CD4-positive, alpha-beta T cell treated with Interleukin-6 for 4 hours (primary cell): ENCODE measurements around the gene ACSL1.
A peak's percentile ranks its signal among the peaks of the same experiment; 100 is the strongest.
"Not testable (repeated sequence)": the region's sequence is repeated elsewhere in the genome, so short reads cannot be mapped to it uniquely, and the experiment has no call there.

Experiments used
- DNase-seq: peaks from one replicate; pipeline ENCODE4 v3.0.0-alpha.2; 2020; ENCODE audit warnings: mixed read lengths

Gene ACSL1

GRCh38 chr4:184839075-184839399, 13.3 kb upstream of the ACSL1 start:
- DNase-seq = not testable (repeated sequence)

GRCh38 chr4:184838249-184839074, 12.7 kb upstream of the ACSL1 start:
- no peak for DNase-seq

- DNase-seq = no peak
Observed at GRCh38 chr4:184836613-184837012, 10.8 kb upstream of the ACSL1 start.

GRCh38 chr4:184833046-184833838, 7.5 kb upstream of the ACSL1 start:
- no peak for DNase-seq

- DNase-seq = no peak
Observed at GRCh38 chr4:184831153-184831552, 5.4 kb upstream of the ACSL1 start.

GRCh38 chr4:184826691-184827270, 1.0 kb upstream of the ACSL1 start:
- DNase-seq = no peak

- peak; percentile 64 for DNase-seq
Observed at GRCh38 chr4:184825141-184825895, 450 bp downstream of the ACSL1 start.

GRCh38 chr4:184824776-184825084, 1.0 kb downstream of the ACSL1 start:
- no peak for DNase-seq

- no peak for DNase-seq
Observed at GRCh38 chr4:184824081-184824775, 1.5 kb downstream of the ACSL1 start.

GRCh38 chr4:184823014-184823413, 2.8 kb downstream of the ACSL1 start:
- DNase-seq = no peak

GRCh38 chr4:184822356-184822755, 3.4 kb downstream of the ACSL1 start:
- DNase-seq = no peak

- DNase-seq = no peak
Observed at GRCh38 chr4:184821242-184821641, 4.5 kb downstream of the ACSL1 start.

- no peak for DNase-seq
Observed at GRCh38 chr4:184819786-184820185, 6.0 kb downstream of the ACSL1 start.

- no peak for DNase-seq
Observed at GRCh38 chr4:184818216-184818564, 7.6 kb downstream of the ACSL1 start.

- DNase-seq = no peak
Observed at GRCh38 chr4:184817494-184818215, 8.1 kb downstream of the ACSL1 start.

GRCh38 chr4:184816962-184817361, 8.8 kb downstream of the ACSL1 start:
- DNase-seq = no peak

GRCh38 chr4:184815046-184815877, 10.5 kb downstream of the ACSL1 start:
- no peak for DNase-seq

- no peak for DNase-seq
Observed at GRCh38 chr4:184814686-184815045, 11.1 kb downstream of the ACSL1 start.

GRCh38 chr4:184812651-184813181, 13.1 kb downstream of the ACSL1 start:
- DNase-seq = no peak

- no peak for DNase-seq
Observed at GRCh38 chr4:184812199-184812542, 13.6 kb downstream of the ACSL1 start.
